HL-60 (cell line): ENCODE data around the gene LIM2.

Experiments
- POLR2AphosphoS5 ChIP-seq: IDR thresholded peaks from 2 replicates; pipeline ENCODE4 v1.6.1; 2012; ENCODE audit warnings: low read depth
- TF ChIP-seq, protein P1 (sequence below): IDR thresholded peaks from one replicate; pipeline ENCODE4 v1.5.1; 2011; ENCODE audit warnings: low read length, control low read depth, inconsistent platforms; ENCODE audit not compliant: insufficient read depth

DNA sequence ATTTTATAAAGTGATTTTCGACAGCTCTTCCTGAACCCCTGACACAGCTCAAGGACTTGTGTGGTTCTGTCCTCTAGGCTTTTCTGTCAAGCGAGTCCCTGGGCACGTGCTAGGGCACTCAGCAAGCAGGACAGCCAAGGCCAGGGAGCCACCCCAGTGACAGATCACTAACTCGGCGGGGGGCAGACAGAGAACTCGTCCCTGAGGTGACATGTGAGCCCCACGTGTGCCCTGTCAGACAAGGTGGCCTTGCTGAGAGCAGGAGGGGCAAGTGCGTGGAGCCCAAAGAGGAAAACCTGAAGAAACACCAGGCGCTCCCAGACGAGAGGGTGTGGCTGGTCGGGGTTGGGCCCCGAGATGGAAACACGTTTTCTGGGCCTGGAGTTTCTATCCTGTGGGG, 26.5 kb downstream of the LIM2 start:
- TF ChIP-seq, protein P1, sequence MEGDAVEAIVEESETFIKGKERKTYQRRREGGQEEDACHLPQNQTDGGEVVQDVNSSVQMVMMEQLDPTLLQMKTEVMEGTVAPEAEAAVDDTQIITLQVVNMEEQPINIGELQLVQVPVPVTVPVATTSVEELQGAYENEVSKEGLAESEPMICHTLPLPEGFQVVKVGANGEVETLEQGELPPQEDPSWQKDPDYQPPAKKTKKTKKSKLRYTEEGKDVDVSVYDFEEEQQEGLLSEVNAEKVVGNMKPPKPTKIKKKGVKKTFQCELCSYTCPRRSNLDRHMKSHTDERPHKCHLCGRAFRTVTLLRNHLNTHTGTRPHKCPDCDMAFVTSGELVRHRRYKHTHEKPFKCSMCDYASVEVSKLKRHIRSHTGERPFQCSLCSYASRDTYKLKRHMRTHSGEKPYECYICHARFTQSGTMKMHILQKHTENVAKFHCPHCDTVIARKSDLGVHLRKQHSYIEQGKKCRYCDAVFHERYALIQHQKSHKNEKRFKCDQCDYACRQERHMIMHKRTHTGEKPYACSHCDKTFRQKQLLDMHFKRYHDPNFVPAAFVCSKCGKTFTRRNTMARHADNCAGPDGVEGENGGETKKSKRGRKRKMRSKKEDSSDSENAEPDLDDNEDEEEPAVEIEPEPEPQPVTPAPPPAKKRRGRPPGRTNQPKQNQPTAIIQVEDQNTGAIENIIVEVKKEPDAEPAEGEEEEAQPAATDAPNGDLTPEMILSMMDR, result no peak
- no peak for TF ChIP-seq POLR2AphosphoS5
